Adrenal gland (tissue), 5 donors: Measurements from ENCODE around the gene LIMK1.

ENCODE experiments used
- CTCF ChIP-seq, 6 experiments: fragments of 450-650 bp in 4 of 6; fragments of 200-600 bp in 2 of 6; sonication (generic) in 1 of 6; IDR thresholded peaks; 1 replicate in 5 of 6; 2 replicates in 1 of 6; pipeline versions ENCODE4 v1.5.1 to v1.8.0; 2016 to 2021; ENCODE audit warnings: antibody characterized with exemption in 6 of 6, mild to moderate bottlenecking in 2 of 6, moderate library complexity in 1 of 6
- POLR2A ChIP-seq, 2 donors: fragments of 450-650 bp; IDR thresholded peaks; one replicate each; pipeline ENCODE4 v1.6.1; 2017; ENCODE audit warnings: antibody characterized with exemption in 2 of 2, mild to moderate bottlenecking in 2 of 2, moderate library complexity in 1 of 2
- donor health status: DM: no; HTN: no; CAD: no.

DNA sequence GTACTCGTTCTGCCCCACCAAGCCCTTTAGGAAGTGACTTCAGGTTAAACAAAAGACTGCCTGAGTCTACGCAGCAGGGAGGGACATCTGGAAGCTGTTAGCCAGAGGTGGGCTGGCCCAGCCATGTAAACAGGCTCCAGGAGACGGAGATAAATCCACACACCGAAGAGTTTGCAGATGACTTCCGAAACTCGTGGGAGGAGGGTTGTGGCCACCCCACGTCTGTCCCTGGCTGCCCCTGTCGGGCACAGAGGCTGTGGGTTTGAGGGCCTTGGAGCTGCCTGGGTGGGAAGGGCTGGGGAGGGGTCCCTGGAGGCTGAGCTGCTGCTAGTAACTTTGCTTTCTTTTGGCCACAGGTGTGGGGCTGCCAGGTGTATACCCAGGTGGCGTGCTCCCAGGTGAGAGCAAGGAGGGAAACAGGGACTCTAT lies 40.1 kb upstream of the LIMK1 start:
- TF ChIP-seq CTCF (IDR thresholded peaks at IDR 0.05), result no peak
- no peak for TF ChIP-seq POLR2A (IDR thresholded peaks at IDR 0.05)
